Bronchial epithelial cell (primary cell): ENCODE data around the gene FAM222A. TPM values are rescaled to one million over a fixed set of nuclear protein-coding genes. Genes with fewer than 3 reads are reported as not detected.

Experiments
- DNase-seq: peaks from one replicate; pipeline ENCODE4 v3.0.0-alpha.2; 2010; ENCODE audit warnings: low read depth
- FAIRE-seq: peaks from 2 replicates; lab custom pipeline; 2011; peaks lifted over from hg19 to GRCh38; lab: Jason Lieb, UNC
- H3K27me3 ChIP-seq: 2 replicates; pipeline ENCODE4 v1.5.1; 2011; ENCODE audit warnings: low read length; ENCODE audit not compliant: control insufficient read depth, insufficient read depth
- H3K36me3 ChIP-seq: 2 replicates; pipeline ENCODE4 v1.5.1; 2011; ENCODE audit warnings: low read length; ENCODE audit not compliant: control insufficient read depth, insufficient read depth
- H3K4me3 ChIP-seq: 2 replicates; pipeline ENCODE4 v1.5.1; 2011; ENCODE audit warnings: mild to moderate bottlenecking, low read depth, low read length, control low read depth
- CTCF ChIP-seq: IDR thresholded peaks from 2 replicates; pipeline ENCODE4 v1.5.1; 2011; ENCODE audit warnings: mild to moderate bottlenecking, moderate library complexity, low read length, control low read depth, inconsistent platforms; ENCODE audit not compliant: insufficient read depth, severe bottlenecking
- total RNA-seq: library from RNA; depleted of rRNA; stranded (reverse); fragments of >200 nt; gene quantifications from 2 replicates; pipeline ENCODE4 v1.2.1, GENCODE V29; 2014

Gene FAM222A
- total RNA-seq, 1 donor from 2014 or later: not detected

GRCh38 chr12:109778684-109779083 lies 65.1 kb downstream of the FAM222A start:
- H3K27me3 ChIP-seq: no peaks in the 10 kb centered on the region
- no peak for FAIRE-seq

GRCh38 chr12:109779382-109779781 lies 65.8 kb downstream of the FAM222A start:
- no peaks in the 10 kb centered on the region for H3K27me3 ChIP-seq
- FAIRE-seq (peak; percentile 43), DNase-seq (no peak)
- no peaks in the 10 kb centered on the region for H3K36me3 ChIP-seq
- no peak for TF ChIP-seq CTCF
- no peak overlapping the region for H3K4me3 ChIP-seq

More at GRCh38 chr12:109778684-109779083, 65.1 kb downstream of the FAM222A start:
- no peak for DNase-seq
- no peak overlapping the region for H3K4me3 ChIP-seq
- H3K36me3 ChIP-seq: no peaks in the 10 kb centered on the region
- TF ChIP-seq CTCF: no peak

- H3K4me3 ChIP-seq: no peak overlapping the region
- no peaks in the 10 kb centered on the region for H3K36me3 ChIP-seq
- no peak for TF ChIP-seq CTCF
- DNase-seq: no peak
- H3K27me3 ChIP-seq: no peaks in the 10 kb centered on the region
- FAIRE-seq: no peak
Measured at GRCh38 chr12:109781668-109782325, 68.2 kb downstream of the FAM222A start.

GRCh38 chr12:109782326-109782703 lies 68.7 kb downstream of the FAM222A start:
- Histone ChIP-seq H3K4me3 (no peak overlapping the region), H3K27me3 (no peaks in the 10 kb centered on the region), H3K36me3 (no peaks in the 10 kb centered on the region)
- DNase-seq (no peak), FAIRE-seq (no peak)
- TF ChIP-seq CTCF: no peak

- no peaks in the 10 kb centered on the region for H3K36me3 ChIP-seq
- H3K4me3 ChIP-seq: no peak overlapping the region
- no peak for TF ChIP-seq CTCF
- no peak for FAIRE-seq
- DNase-seq: no peak
- H3K27me3 ChIP-seq: no peaks in the 10 kb centered on the region
Measured at GRCh38 chr12:109783135-109783964, 69.7 kb downstream of the FAM222A start.
